PC-9 (cell line): Measurements from ENCODE around the gene PDE8A.

Experiments
- EZH2 ChIP-seq: fragments of 200-600 bp; sonication (generic); IDR thresholded peaks from 2 replicates; pipeline ENCODE4 v1.8.0; 2017; ENCODE audit warnings: antibody characterized with exemption, low read depth
- TF ChIP-seq, protein P1 (sequence below): fragments of 200-600 bp; sonication (generic); conservative IDR thresholded peaks from 2 replicates; pipeline ENCODE4 v1.6.1; 2017; ENCODE audit warnings: mixed run types, antibody characterized with exemption, mild to moderate bottlenecking, moderate library complexity

DNA sequence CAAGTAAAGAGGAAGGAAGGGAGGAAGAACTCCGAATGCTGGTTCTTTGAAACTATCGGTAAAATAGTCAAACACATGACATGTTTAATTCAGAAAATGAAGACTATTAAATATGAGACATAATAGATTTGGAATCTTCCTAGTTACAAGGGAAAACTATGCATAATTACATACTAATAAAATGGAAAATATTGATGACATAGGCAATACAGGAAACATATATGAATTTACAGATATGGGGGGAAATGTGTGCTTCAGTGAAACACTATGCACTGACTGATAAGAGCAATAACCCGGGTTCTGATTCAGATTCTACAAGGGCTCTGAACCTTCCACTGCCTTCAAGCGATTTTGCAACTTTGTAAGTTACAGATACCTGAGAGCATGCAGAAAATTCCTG is 185.9 kb downstream of the PDE8A start:
- TF ChIP-seq, protein P1, sequence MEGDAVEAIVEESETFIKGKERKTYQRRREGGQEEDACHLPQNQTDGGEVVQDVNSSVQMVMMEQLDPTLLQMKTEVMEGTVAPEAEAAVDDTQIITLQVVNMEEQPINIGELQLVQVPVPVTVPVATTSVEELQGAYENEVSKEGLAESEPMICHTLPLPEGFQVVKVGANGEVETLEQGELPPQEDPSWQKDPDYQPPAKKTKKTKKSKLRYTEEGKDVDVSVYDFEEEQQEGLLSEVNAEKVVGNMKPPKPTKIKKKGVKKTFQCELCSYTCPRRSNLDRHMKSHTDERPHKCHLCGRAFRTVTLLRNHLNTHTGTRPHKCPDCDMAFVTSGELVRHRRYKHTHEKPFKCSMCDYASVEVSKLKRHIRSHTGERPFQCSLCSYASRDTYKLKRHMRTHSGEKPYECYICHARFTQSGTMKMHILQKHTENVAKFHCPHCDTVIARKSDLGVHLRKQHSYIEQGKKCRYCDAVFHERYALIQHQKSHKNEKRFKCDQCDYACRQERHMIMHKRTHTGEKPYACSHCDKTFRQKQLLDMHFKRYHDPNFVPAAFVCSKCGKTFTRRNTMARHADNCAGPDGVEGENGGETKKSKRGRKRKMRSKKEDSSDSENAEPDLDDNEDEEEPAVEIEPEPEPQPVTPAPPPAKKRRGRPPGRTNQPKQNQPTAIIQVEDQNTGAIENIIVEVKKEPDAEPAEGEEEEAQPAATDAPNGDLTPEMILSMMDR = no peak
- TF ChIP-seq EZH2 = no peak
